Mammary epithelial cell (primary cell): Measurements from ENCODE around the gene SFPQ.

ENCODE experiments used
- EZH2 ChIP-seq: IDR thresholded peaks from 2 replicates; pipeline ENCODE4 v1.6.1; 2012; ENCODE audit warnings: low read length, inconsistent platforms, borderline replicate concordance
- TF ChIP-seq, protein P1 (sequence below), 2 donors: IDR thresholded peaks in 1 of 2; conservative IDR thresholded peaks in 1 of 2; 2 replicates each; pipeline ENCODE4 v1.5.1; 2011 to 2012; ENCODE audit warnings: inconsistent platforms in 2 of 2, low read length in 2 of 2, mild to moderate bottlenecking in 2 of 2, control low read depth in 1 of 2, low read depth in 1 of 2; ENCODE audit not compliant: insufficient read depth in 1 of 2; ENCODE audit errors: extremely low read depth in 1 of 2

DNA sequence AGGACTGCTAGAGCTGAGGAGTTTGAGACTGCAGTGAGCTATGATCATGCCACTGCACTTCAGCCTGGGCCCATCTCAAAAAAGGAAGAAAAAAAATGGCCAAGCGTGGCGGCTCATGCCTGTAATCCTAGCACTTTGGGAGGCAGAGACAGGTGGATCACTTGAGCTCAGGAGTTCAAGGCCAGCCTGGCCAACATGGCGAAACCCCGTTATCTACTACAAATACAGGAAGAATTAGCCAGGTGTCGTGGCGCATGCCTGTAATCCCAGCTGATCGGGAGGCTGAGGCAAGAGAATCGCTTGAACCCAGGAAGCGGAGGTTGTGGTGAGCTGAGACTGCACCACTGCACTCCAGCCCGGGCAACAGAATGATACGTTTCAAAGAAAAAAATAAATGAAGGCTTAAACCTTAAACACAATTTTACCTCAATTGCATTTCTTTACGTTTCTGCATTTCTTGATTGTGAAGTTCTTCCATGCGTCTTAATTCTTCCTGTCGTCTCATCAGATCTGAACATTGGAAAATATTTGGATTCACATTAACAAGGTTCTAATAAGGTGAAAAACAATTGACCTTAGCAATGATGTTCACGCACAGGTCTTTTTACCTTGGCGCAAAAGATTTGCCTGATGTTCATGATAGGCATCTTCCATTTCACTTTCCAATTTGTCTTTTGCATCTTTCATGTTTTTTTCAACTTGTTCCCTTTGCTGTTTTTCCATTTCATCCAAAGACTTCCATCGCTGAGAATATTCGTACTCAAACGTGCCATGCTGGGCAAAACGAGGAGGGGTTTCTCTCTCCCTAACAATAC lies 4.2 kb downstream of the SFPQ start:
- no peak for TF ChIP-seq EZH2
- TF ChIP-seq, protein P1, sequence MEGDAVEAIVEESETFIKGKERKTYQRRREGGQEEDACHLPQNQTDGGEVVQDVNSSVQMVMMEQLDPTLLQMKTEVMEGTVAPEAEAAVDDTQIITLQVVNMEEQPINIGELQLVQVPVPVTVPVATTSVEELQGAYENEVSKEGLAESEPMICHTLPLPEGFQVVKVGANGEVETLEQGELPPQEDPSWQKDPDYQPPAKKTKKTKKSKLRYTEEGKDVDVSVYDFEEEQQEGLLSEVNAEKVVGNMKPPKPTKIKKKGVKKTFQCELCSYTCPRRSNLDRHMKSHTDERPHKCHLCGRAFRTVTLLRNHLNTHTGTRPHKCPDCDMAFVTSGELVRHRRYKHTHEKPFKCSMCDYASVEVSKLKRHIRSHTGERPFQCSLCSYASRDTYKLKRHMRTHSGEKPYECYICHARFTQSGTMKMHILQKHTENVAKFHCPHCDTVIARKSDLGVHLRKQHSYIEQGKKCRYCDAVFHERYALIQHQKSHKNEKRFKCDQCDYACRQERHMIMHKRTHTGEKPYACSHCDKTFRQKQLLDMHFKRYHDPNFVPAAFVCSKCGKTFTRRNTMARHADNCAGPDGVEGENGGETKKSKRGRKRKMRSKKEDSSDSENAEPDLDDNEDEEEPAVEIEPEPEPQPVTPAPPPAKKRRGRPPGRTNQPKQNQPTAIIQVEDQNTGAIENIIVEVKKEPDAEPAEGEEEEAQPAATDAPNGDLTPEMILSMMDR (conservative IDR thresholded peaks at IDR 0.05 in 1 of 2, IDR thresholded peaks at IDR 0.05 in 1 of 2; ENCODE audit: extremely low read depth in 1 of 2, insufficient read depth in 1 of 2, low read depth in 1 of 2, low read length in 2 of 2), result no peak
